Mucosa of stomach (tissue), 1 donor: Measurements from ENCODE around the gene TNFRSF8.

Experiments used
- H3K27me3 ChIP-seq: one replicate; pipeline ENCODE4 v1.7.0; 2013; ENCODE audit warnings: mild to moderate bottlenecking, low read length; ENCODE audit not compliant: control insufficient read depth, insufficient read depth
- H3K36me3 ChIP-seq: one replicate; pipeline ENCODE4 v1.7.0; 2013; ENCODE audit warnings: low read length; ENCODE audit not compliant: control insufficient read depth, insufficient read depth
- H3K4me1 ChIP-seq: one replicate; pipeline ENCODE4 v1.7.0; 2013; ENCODE audit warnings: mild to moderate bottlenecking, low read length; ENCODE audit not compliant: control insufficient read depth, insufficient read depth
- H3K4me3 ChIP-seq: one replicate; pipeline ENCODE4 v1.7.0; 2013; ENCODE audit warnings: low read length
- H3K9ac ChIP-seq: one replicate; pipeline ENCODE4 v1.7.0; 2013; ENCODE audit warnings: mild to moderate bottlenecking, low read length, moderate library complexity
- H3K9me3 ChIP-seq: one replicate; pipeline ENCODE4 v1.7.0; 2013; ENCODE audit warnings: mild to moderate bottlenecking, low read length, moderate library complexity; ENCODE audit not compliant: control insufficient read depth
- donor health status: Pancreatic carcinoma.

Gene TNFRSF8

DNA sequence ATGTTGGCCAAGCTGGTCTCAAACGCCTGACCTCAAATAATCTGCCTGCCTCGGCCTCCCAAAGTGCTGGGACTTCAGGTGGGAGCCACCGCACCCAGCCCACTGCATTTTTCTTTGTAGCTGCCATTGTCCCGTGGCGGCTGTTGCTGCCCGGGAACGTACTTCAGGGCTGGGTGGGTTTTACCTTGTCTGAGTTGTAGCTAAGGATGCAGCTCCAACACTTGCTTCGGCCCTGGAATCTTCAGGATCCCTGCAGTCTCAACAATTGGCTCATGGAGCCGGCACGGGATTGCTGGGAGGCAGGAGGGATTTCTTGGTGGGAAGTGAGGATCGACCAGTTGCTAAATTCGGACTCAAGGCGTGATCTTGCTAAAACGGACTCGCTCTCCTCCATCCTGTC is 10.7 kb downstream of the TNFRSF8 start:
- H3K4me1 ChIP-seq: no peaks in the 10 kb centered on the region
- H3K27me3 ChIP-seq: peaks cover 6% of the 10 kb centered on the region
- H3K9ac ChIP-seq: no peak overlapping the region
- no peaks in the 10 kb centered on the region for H3K9me3 ChIP-seq
- no peak overlapping the region for H3K4me3 ChIP-seq
- no peaks in the 10 kb centered on the region for H3K36me3 ChIP-seq

DNA sequence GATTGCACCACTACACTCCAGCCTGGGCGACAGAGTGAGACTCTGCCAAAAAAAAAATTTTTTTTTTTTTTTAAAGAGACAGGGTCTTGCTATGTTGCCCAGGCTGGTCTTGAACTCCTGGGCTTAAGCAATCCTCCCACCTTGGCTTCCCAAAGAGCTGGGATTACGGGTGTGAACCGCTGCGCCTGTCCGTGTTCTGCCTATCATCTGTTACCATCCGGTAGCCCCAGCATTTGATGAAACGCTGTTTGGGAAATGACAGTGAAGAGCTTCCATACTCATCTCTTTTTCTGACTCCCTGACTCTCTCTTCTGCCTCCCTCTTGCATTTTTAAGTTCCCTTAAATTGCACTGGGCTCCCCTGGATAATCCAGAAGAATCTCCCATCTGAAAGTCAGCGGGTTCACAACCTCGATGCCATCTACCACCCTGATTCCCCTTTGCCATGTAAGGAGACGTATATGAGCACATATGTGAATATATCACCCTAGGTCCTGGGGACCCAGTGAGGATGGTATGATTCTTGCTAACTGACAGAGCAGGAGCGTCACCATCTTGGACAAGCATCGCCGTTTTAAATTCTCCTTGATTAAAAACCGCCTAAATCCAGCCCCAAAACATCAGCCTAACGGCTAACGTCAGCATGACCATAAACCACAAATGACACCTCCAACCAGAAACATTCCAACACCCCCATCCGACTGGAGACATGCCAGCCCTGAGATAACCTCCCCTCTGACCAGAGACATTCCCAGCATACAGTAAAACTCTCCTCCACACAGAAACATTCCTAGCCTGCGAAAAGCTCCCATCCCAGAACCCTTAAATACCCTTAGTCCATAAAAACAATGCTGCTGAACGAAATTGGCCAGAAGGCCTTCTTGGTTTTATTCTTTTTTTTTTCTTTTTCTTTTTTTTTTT is 12.4 kb downstream of the TNFRSF8 start:
- peaks cover 7% of the 10 kb centered on the region for H3K27me3 ChIP-seq
- H3K36me3 ChIP-seq: no peaks in the 10 kb centered on the region
- H3K9me3 ChIP-seq: no peaks in the 10 kb centered on the region
- H3K4me1 ChIP-seq: no peaks in the 10 kb centered on the region
- no peak overlapping the region for H3K9ac ChIP-seq
- H3K4me3 ChIP-seq: no peak overlapping the region

DNA sequence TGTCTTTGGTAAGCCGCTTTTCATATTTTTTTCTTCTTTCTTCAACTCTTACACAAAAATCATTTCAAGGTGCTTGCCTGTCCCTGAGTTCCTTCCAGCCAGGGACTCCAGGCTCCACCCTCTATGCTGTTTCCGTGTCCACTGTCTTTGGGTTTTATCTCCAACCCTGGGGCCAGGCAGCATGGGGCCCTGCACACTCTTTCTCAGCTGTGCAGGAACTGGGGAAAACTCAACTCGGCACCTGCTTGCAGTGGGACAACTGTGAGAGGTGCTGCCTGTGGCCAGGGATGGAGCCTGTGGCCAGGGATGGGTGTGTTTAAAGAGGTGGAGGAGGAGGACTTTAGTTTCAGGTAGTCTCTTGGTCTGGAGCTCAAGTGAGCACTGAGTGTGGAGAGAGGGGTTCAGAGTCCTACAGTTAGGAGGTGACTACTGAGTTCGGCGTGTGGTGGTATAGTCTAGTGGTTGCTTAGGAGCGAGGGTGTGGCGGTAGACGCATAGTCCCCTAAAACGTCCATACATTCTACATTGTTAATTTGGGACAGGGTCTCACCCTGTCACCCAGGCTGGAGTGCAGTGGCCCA is 13.4 kb downstream of the TNFRSF8 start:
- no peaks in the 10 kb centered on the region for H3K4me1 ChIP-seq
- peaks cover 7% of the 10 kb centered on the region for H3K27me3 ChIP-seq
- H3K36me3 ChIP-seq: no peaks in the 10 kb centered on the region
- no peak overlapping the region for H3K4me3 ChIP-seq
- H3K9ac ChIP-seq: no peak overlapping the region
- no peaks in the 10 kb centered on the region for H3K9me3 ChIP-seq

DNA sequence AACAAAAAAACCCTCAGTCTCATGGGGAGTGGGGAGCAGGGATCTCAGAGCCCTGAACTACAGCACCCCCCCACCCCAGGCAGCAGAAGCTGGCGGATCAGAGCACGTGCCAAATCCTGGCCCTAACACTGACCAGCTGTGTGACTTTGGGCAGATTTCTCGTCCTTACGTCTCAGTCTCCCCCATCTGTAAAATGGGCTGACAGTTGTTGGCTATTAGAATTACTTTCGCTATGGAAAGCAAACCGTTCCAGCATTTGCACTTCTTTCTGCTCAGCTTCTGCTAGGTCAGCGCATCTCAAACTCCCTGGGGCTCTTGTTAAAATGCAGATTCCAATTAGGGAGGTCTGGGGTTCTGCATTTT is 15.5 kb downstream of the TNFRSF8 start:
- Histone ChIP-seq H3K4me1 (no peaks in the 10 kb centered on the region), H3K9me3 (no peaks in the 10 kb centered on the region), H3K36me3 (no peaks in the 10 kb centered on the region), H3K4me3 (no peak overlapping the region), H3K9ac (no peak overlapping the region), H3K27me3 (peaks cover 7% of the 10 kb centered on the region)

DNA sequence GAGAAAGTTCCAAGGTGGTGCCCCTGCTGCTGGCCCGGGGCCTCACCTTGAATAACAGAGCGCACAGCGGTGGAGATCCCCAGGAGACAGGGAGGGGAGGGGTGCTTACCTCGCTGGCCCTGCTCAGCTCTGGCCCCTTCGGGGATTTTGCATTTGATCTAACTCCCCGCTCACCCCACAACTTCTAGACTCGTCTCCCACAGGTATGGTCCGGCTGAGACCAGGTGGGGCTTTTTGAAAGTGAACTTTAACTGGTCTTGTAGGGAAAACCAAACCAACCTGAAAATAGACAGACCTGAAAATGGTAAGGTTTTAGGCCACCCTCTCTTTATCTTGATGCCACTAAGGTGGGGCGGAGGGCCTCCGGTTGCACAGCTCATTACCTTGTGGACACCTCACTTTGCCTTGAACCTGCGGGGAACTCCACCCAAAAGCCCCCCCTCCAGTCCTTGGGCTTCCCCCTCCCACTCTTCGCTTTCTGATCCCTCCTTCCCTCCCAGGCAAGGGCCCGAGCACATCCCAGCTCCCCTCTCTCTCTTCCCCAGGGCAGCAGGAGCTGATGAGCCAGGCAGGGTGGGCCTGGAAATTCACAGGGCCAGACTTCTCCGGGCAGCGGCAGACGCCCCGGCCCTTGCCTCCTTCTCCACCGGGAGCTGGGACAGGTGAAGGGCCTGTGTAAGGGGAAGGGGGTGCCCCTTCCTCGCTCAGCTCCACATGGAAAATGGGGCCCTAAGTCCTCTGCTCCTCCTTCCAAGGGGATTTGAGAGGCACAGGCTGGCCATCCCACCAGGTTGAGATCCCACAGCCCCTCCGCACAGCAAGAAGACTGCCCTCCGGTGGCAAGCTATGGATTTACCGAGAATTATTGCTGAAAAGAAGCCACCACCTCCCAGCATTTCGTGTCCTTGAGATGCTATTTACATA is 16.1 kb downstream of the TNFRSF8 start:
- Histone ChIP-seq H3K27me3 (peaks cover 7% of the 10 kb centered on the region), H3K9ac (no peak overlapping the region), H3K4me1 (no peaks in the 10 kb centered on the region), H3K36me3 (no peaks in the 10 kb centered on the region), H3K4me3 (no peak overlapping the region), H3K9me3 (no peaks in the 10 kb centered on the region)

DNA sequence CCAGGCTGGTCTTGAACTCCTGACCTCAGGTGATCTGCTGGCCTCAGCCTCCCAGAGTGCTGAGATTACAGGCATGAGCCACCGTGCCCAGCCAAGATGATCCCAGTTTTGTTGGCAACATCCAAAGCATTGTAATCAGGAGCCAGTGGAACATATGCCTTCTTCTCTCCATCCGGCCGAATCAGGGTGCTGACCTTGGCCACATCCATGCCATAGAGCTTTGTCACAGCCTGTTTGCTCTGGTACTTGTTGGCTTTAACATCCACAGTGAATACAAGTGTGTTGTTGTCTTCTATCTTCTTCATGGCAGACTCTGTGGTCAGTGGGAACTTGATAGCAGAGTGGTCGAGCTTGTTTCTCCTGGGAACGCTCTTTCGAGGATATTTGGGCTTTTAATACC is 17.1 kb downstream of the TNFRSF8 start:
- H3K9ac ChIP-seq: no peak overlapping the region
- H3K36me3 ChIP-seq: no peaks in the 10 kb centered on the region
- no peak overlapping the region for H3K4me3 ChIP-seq
- H3K4me1 ChIP-seq: no peaks in the 10 kb centered on the region
- H3K27me3 ChIP-seq: peaks cover 7% of the 10 kb centered on the region
- H3K9me3 ChIP-seq: no peaks in the 10 kb centered on the region

DNA sequence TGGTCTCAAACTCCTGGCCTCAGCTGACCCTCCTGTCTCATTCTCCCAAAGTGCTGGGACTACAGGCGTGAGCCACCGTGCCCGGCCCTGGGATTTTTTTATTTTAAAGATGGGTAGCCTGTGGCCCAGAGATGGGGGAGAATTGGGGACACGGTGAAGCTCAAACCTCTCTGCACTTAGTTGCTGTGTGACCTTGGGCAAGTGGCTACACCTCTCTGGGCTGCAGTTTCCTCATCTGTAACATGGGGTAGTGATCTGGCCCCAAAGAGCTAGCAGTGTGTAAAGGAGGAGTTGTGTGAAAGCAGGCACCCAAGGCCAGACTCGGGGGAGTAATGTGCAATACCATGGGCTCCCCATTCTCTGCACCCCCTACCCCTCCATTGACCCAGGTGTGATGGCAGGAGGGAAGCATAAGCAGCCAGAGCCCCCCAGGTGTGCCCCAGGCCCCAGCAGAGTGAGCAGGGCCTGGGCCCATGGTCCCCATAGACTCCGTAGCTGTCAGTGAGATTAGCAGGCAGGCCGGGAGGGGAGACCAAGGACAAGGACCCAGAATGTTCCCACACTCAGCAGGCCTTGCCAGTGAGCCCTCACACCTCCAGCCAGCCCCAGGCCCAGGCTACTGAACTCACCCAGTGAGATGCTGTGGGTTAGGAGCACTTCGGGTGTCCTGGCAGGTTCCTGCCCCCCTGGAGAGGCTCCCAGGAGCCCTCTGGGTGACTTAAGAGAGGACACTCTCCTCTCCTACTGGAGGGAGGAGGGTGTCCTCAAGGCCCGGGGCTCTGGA is 17.9 kb downstream of the TNFRSF8 start:
- Histone ChIP-seq H3K4me1 (no peaks in the 10 kb centered on the region), H3K36me3 (no peaks in the 10 kb centered on the region), H3K27me3 (peaks cover 7% of the 10 kb centered on the region)

DNA sequence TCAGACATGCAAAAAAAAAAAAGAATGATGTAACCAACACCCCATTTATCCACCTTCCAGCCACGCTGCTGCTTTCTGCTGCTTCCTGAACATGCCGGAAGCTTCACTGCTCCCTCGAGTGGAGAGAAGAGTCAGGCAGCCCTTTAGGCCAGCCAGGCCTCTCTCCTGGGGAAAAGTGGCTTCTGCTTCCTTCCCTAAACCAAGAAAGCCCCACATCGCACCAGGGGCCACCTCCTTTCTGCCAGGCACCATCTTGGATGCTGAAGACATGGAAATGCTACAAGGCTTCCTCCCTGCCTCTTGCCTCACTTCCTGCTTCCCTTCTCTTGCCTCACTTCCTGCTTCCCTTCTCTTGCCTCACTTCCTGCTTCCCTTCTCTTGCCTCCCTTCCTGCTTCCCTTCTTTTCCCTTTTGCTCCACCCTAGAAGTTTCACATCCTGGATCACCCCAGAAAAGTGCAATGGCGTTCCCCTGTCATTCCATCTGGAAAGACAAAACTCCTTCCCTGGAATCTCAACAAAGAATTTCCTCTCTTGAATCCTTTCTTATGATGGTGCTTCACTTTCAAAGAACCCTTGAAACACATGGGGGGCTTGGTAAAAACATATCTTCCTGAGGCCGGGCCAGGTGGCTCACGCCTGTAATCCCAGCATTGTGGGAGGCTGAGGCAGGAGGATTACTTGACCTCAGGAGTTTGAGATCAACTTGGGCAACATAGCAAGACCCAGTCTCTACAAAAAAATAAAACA is 18.7 kb downstream of the TNFRSF8 start:
- H3K4me3 ChIP-seq: no peak overlapping the region
- H3K4me1 ChIP-seq: no peaks in the 10 kb centered on the region
- H3K9me3 ChIP-seq: no peaks in the 10 kb centered on the region
- no peak overlapping the region for H3K9ac ChIP-seq
- H3K27me3 ChIP-seq: peaks cover 7% of the 10 kb centered on the region
- H3K36me3 ChIP-seq: no peaks in the 10 kb centered on the region

More for the DNA sequence above, 17.9 kb downstream of the TNFRSF8 start:
- no peak overlapping the region for H3K4me3 ChIP-seq
- no peak overlapping the region for H3K9ac ChIP-seq
- no peaks in the 10 kb centered on the region for H3K9me3 ChIP-seq

DNA sequence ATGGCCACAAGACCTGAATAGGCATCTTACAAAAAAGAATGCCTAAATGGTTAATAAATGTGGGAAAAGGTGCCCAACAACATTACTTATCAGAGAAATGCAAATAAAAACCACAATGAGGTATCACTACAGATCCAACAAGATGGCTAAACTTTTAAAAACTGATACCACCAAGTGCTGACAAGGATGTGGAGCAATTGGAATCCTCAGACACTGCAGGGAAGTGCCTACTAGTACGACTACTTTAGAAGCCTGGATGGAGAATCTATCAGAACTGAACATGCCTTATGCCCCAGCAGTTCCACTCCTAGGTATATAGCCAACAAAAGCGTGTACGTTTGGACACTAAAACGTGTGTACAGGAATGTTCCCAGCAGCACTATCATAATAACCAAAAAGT is 19.9 kb downstream of the TNFRSF8 start:
- Histone ChIP-seq H3K4me3 (no peak overlapping the region), H3K4me1 (peaks cover 3% of the 10 kb centered on the region), H3K36me3 (no peaks in the 10 kb centered on the region), H3K9me3 (no peaks in the 10 kb centered on the region), H3K9ac (no peak overlapping the region), H3K27me3 (peaks cover 7% of the 10 kb centered on the region)

DNA sequence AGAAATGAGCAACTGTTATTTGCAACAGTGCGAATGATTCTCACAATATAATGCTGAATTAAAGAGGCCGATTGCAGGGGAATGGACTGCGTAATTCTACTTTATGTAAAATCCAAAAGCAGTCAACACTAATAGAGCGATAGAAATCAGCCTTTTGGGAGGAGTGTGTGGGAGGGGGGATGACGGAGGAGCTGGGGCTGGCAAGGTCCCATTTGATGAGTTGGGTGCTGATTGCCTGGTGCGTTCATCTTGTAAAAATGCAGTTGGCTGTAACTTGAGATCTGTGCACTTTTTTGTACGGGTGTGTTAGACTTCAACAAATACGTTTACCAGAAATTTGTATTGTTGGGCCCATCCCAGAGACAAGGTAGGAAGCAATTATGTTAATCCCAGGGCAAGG is 20.7 kb downstream of the TNFRSF8 start:
- H3K36me3 ChIP-seq: no peaks in the 10 kb centered on the region
- H3K9ac ChIP-seq: no peak overlapping the region
- no peaks in the 10 kb centered on the region for H3K9me3 ChIP-seq
- peaks cover 3% of the 10 kb centered on the region for H3K4me1 ChIP-seq
- H3K27me3 ChIP-seq: peaks cover 7% of the 10 kb centered on the region
- H3K4me3 ChIP-seq: no peak overlapping the region
